ENCODE data around the gene TAS2R60. TPM values are rescaled to one million over a fixed set of nuclear protein-coding genes. Genes with fewer than 3 reads are reported as not detected.
"Not testable (repeated sequence)": the region's sequence is repeated elsewhere in the genome, so short reads cannot be mapped to it uniquely, and the experiment has no call there.

Gene TAS2R60
- total RNA-seq, 2 donors from 2014 or later, result not detected

DNA sequence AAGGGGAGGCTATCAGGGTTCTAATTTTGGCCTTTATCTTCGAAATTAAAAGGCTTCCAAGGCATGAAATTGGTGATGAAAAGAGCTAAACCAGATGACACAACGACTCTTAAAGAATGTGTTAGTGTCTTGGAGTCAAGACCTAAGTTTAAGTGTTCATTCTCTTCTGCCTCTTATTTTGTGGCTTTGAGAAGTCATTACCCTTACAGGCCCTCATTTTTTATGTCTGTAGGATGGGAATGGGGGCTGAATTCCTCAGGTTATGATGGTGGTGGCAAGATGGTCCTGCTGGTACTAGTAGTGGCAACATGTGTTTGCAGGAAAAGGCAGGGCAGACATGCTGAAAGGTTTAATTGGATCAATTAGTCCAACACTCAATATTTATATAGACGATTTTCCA lies 15.4 kb downstream of the TAS2R60 start:
- DNase-seq, result no peak
- ATAC-seq, result no peak
- intact Hi-C loops (cut with DNase I), result no loop called here

- no peak for ATAC-seq
- no peak for DNase-seq
- intact Hi-C loops (cut with DNase I), result no loop called here
Measured at GRCh38 chr7:143459359-143459758, 16.1 kb downstream of the TAS2R60 start.

- intact Hi-C loops (cut with DNase I), result no loop called here
- ATAC-seq, result no peak
Measured at GRCh38 chr7:143460271-143460979, 17.2 kb downstream of the TAS2R60 start.

GRCh38 chr7:143462045-143462444 lies 18.8 kb downstream of the TAS2R60 start:
- intact Hi-C loops (cut with DNase I), result no loop called here
- ATAC-seq (no peak), DNase-seq (no peak)

More at GRCh38 chr7:143460271-143460979, 17.2 kb downstream of the TAS2R60 start:
- no peak for DNase-seq

- no peak for ATAC-seq
- intact Hi-C loops (cut with DNase I), result no loop called here
Measured at GRCh38 chr7:143463556-143463955, 20.3 kb downstream of the TAS2R60 start.

DNA sequence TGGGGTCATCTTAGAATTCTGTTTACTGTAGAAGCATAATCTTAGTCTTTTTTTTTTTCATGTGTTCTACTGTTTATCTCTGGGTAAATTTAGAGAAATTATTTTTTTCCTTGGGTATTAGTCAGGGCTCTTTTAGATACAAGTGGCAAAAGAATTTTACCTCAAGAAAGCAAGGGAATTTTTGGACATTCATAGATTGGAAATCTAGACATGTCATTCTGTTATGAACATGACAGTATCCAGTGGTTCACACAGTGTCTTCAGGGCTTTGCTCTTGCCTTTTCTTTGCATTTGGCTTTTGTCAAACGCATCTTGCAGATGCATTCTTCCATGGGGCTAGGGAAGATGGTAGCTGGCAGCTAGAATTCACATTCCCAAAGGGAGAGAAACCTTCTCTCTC lies 20.7 kb downstream of the TAS2R60 start:
- intact Hi-C loops (cut with DNase I), result no loop called here
- ATAC-seq, result no peak
- no peak for DNase-seq

More at GRCh38 chr7:143463556-143463955, 20.3 kb downstream of the TAS2R60 start:
- no peak for DNase-seq

GRCh38 chr7:143467724-143468123 lies 24.5 kb downstream of the TAS2R60 start:
- ATAC-seq (no peak), DNase-seq (no peak)
- intact Hi-C loops (cut with DNase I), result no loop called here

- intact Hi-C loops (cut with DNase I); DNase-seq; ATAC-seq: not testable (repeated sequence)
Measured at GRCh38 chr7:143472071-143472689, 28.9 kb downstream of the TAS2R60 start.

DNA sequence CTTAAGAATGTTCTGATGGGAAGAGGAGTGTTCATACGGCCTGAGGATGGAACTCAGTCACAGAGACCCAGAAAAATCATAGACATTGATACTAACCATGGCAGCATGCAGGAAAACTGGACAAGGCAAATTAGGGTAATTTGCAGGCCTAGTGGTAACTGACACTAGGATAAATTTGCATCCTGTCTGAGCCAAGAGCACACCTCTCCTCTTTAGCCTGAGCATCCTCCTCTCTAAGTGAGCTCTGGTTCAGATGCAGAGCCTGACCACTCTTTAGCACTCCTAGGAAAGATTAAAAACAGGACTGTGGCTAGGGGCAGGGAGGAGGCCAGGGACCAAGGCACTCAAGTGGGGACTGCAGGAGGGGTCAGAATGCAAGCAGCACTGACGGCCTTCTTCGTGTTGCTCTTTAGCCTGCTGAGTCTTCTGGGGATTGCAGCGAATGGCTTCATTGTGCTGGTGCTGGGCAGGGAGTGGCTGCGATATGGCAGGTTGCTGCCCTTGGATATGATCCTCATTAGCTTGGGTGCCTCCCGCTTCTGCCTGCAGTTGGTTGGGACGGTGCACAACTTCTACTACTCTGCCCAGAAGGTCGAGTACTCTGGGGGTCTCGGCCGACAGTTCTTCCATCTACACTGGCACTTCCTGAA lies 34.4 kb downstream of the TAS2R60 start, which contains the start of gene TAS2R41:
Gene TAS2R41, plus strand, starts transcription at position 373 of the 650 bp plus-strand sequence. Its CDS starts 0 bp downstream, at position 373.
- intact Hi-C loops (cut with DNase I), result no loop called here
- DNase-seq (no peak), ATAC-seq (no peak)

GRCh38 chr7:143479055-143479766 lies 36.0 kb downstream of the TAS2R60 start:
- intact Hi-C loops (cut with DNase I), result no loop called here
- ATAC-seq (no peak), DNase-seq (no peak)

DNA sequence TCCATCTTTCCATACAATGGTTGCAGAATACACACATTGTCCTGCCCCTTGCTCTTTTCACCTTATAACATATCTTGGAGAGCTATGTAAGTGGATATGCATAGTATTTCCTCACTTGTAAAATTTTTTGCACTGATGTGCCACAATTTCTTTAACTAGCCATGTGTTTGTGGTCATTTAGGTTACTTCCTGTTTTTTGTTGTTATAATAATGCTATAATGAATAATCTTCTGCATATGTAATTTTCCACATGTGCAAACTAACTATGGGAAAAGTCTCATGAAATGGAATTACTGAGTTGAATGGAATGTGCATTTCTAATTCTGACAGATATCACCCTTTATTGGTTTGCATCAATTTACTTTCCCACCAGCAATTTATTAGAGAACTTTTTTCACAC lies 37.2 kb downstream of the TAS2R60 start:
- intact Hi-C loops (cut with DNase I), result no loop called here
- ATAC-seq (no peak), DNase-seq (no peak)

GRCh38 chr7:143484119-143484518 lies 40.9 kb downstream of the TAS2R60 start:
- ATAC-seq, result no peak

GRCh38 chr7:143485094-143485493 lies 41.8 kb downstream of the TAS2R60 start:
- ATAC-seq (peak in 1 of 2 donors; percentile 32), DNase-seq (no peak)
- intact Hi-C loops (cut with DNase I), result no loop called here

More at GRCh38 chr7:143484119-143484518, 40.9 kb downstream of the TAS2R60 start:
- no peak for DNase-seq
- intact Hi-C loops (cut with DNase I), result no loop called here

DNA sequence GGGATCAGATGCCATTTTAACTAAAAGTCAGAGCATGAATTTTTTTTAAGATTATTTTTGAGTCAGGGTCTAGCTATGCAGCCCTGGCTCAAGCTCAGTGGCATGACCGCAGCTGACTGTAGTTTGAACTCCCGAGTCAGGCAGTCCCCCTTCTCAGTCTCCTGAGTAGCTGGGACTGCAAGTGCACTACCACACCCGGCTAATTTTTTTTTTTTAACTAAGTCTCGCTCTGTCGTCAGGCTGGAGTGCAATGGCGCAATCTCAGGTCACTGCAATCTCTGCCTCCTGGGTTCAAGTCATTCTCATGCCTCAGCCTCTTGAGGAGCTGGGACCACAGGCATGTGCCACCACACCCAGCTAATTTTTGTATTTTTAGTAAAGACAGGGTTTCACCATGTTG lies 42.2 kb downstream of the TAS2R60 start:
- no peak for ATAC-seq
- DNase-seq, result no peak
- intact Hi-C loops (cut with DNase I), result no loop called here

DNA sequence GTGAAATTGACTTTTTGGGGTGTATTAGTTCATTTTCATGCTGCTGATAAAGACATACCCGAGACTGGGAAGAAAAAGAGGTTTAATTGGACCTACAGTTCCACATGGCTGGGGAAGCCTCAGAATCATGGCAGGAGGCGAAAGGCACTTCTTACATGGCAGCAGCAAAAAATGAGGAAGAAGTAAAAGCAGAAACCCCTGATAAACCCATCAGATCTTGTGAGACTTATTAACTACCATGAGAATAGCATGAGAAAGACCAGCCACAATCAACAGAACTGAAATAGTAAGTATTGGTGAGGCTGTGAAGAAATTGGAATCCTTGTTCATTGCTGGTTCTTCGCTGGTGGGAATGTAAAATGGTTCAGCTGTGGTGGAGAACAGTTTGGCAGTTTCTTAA lies 43.0 kb downstream of the TAS2R60 start:
- intact Hi-C loops (cut with DNase I); DNase-seq; ATAC-seq: not testable (repeated sequence)

- ATAC-seq (no peak), DNase-seq (no peak)
Measured at GRCh38 chr7:143487061-143487460, 43.8 kb downstream of the TAS2R60 start.

GRCh38 chr7:143487566-143487965 lies 44.3 kb downstream of the TAS2R60 start:
- intact Hi-C loops (cut with DNase I), result no loop called here
- DNase-seq, result peak; percentile 54
- peak; percentile 75 to 77 for ATAC-seq

More at GRCh38 chr7:143487061-143487460, 43.8 kb downstream of the TAS2R60 start:
- intact Hi-C loops (cut with DNase I), result no loop called here

DNA sequence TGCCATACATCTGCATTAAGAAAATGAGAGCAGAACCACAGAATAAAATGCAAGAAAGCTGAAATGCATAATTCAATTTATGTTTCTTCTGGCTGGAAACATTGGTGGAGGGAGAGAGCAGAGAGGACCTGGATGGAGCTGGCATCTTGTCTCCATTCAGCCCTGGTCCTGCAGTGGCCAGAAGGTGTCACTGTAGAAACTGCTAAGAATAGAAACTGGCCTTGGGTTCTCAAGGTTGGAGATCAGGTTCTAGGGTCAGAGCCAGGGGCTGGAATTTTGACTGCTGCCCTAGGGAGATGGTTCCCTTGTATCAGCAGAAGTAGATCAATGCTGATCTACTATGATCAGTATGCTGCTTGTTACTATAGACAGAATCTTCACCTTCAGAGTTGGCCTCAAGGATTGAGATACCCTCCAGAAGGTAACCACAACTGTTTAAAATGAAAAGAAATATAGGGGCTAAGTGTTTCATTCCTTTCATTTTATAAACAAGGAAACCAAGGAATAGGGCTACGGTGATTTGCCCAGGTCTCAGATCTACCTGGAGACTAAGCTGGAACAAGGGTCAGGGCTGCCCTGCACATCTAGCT lies 47.6 kb downstream of the TAS2R60 start:
- ATAC-seq (peak in 1 of 2 donors; percentile 68), DNase-seq (no peak)

DNA sequence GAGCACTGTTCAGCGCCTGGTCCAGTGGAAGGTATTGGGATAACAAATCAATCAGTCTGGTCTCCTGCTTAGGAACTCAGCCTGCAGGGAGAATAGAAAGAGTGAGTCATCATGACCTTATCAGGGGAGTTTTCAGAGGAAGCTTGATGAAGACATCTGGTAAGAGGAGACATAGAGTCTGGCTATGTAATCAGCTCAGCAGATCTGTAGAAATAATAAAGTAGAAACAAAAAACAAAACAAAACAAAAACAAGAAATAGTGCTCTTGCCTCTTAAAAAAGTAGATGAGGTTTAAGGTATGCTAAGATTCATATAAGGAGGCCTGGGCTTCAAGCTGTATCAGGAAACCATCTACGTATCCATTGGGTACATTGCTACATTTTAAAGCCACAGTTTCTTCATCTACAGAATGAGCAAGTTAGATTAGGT lies 48.8 kb downstream of the TAS2R60 start:
- ATAC-seq, result peak in 1 of 2 donors; percentile 63
- intact Hi-C loops (cut with DNase I), result no loop called here
- DNase-seq, result no peak

More for the DNA sequence above, 47.6 kb downstream of the TAS2R60 start:
- intact Hi-C loops (cut with DNase I), result no loop called here

Measured in left cardiac atrium (tissue), 4 donors.